Measurements from ENCODE around the gene RPE65. TPM values are rescaled to one million over a fixed set of nuclear protein-coding genes. Genes with fewer than 3 reads are reported as not detected.

RPE65 gene
- total and polyA plus RNA-seq, 2 experiments from 2014 or later: not detected

DNA sequence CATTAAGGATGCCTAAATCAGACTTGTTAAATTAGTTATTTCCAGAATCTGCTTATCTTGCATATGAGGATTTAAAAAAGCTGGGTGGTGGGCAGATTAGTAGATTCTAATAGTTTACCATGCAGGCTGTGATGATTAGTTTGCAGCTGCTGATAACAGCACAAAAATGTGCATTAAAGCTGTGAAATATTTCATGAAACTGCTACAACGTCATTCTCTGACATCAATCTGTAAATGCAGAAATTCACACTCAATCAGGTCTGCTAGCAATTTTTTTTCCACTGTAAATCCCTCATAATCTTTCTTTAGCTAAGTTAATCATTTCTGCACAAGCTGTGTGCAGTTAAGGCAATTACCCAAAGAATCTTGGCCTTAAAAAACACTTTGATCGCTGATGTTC, 9.3 kb upstream of the RPE65 start:
- H3K36me3 Mint-ChIP-seq (ENCODE audit: low read depth): peaks cover 4% of the 10 kb centered on the region; the same call in 2 of the 3 replicates
- H4K20me1 ChIP-seq (replicated peaks; ENCODE audit: insufficient read depth): no peaks in the 10 kb centered on the region
- no peak for DNase-seq (ENCODE audit: low spot score)
- no peaks in the 10 kb centered on the region for H3K36me3 ChIP-seq (ENCODE audit: insufficient read depth)
- H3K4me1 Mint-ChIP-seq: no peaks in the 10 kb centered on the region
- H2AFZ ChIP-seq: no peak overlapping the region
- no peak overlapping the region for H3K27ac Mint-ChIP-seq
- H3K27me3 Mint-ChIP-seq (ENCODE audit: insufficient read depth, low read depth, poor library complexity): no peaks in the 10 kb centered on the region
- H3K4me2 ChIP-seq: no peak overlapping the region
- no peak overlapping the region for H3K4me3 Mint-ChIP-seq
- H3K4me1 ChIP-seq (ENCODE audit: insufficient read depth): no peaks in the 10 kb centered on the region
- ATAC-seq: no peak
- no peak overlapping the region for H3K4me3 ChIP-seq
- peaks cover 6% of the 10 kb centered on the region; the same call in 2 of the 3 replicates for H3K9me3 Mint-ChIP-seq
- H3K27ac ChIP-seq (ENCODE audit: low read depth): no peak overlapping the region
- H3F3A ChIP-seq (replicated peaks; ENCODE audit: low read depth): no peaks in the 10 kb centered on the region
- no peaks in the 10 kb centered on the region for H3K27me3 ChIP-seq (ENCODE audit: insufficient read depth)
- H3K9me2 ChIP-seq (ENCODE audit: insufficient read depth): no peaks in the 10 kb centered on the region; the same call in 1 of the 2 replicates
- no peaks in the 10 kb centered on the region for H3K79me2 ChIP-seq (replicated peaks; ENCODE audit: insufficient read depth)
- TF ChIP-seq ZNF331 (CRISPR knock-in tag; IDR thresholded peaks at IDR 0.05; ENCODE audit: low read depth) (no peak), POLR2AphosphoS5 (IDR thresholded peaks at IDR 0.05; ENCODE audit: low read depth) (no peak), ZNF114 (CRISPR knock-in tag; IDR thresholded peaks at IDR 0.05) (no peak), EZH2phosphoT487 (IDR thresholded peaks at IDR 0.05; ENCODE audit: unreplicated experiment) (no peak), EZH2 (IDR thresholded peaks at IDR 0.05; ENCODE audit: low read depth, unreplicated experiment) (no peak), NANOG (IDR thresholded peaks at IDR 0.05; ENCODE audit: borderline replicate concordance) (no peak), STAT1 (IDR thresholded peaks at IDR 0.05; ENCODE audit: unreplicated experiment) (no peak), JUNB (IDR thresholded peaks at IDR 0.05; ENCODE audit: unreplicated experiment) (no peak), CREB1 (CRISPR knock-in tag; IDR thresholded peaks at IDR 0.05; ENCODE audit: low read depth) (no peak)
- TF ChIP-seq, protein P1, sequence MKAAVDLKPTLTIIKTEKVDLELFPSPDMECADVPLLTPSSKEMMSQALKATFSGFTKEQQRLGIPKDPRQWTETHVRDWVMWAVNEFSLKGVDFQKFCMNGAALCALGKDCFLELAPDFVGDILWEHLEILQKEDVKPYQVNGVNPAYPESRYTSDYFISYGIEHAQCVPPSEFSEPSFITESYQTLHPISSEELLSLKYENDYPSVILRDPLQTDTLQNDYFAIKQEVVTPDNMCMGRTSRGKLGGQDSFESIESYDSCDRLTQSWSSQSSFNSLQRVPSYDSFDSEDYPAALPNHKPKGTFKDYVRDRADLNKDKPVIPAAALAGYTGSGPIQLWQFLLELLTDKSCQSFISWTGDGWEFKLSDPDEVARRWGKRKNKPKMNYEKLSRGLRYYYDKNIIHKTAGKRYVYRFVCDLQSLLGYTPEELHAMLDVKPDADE (IDR thresholded peaks at IDR 0.05): no peak
- TF ChIP-seq, protein P2, sequence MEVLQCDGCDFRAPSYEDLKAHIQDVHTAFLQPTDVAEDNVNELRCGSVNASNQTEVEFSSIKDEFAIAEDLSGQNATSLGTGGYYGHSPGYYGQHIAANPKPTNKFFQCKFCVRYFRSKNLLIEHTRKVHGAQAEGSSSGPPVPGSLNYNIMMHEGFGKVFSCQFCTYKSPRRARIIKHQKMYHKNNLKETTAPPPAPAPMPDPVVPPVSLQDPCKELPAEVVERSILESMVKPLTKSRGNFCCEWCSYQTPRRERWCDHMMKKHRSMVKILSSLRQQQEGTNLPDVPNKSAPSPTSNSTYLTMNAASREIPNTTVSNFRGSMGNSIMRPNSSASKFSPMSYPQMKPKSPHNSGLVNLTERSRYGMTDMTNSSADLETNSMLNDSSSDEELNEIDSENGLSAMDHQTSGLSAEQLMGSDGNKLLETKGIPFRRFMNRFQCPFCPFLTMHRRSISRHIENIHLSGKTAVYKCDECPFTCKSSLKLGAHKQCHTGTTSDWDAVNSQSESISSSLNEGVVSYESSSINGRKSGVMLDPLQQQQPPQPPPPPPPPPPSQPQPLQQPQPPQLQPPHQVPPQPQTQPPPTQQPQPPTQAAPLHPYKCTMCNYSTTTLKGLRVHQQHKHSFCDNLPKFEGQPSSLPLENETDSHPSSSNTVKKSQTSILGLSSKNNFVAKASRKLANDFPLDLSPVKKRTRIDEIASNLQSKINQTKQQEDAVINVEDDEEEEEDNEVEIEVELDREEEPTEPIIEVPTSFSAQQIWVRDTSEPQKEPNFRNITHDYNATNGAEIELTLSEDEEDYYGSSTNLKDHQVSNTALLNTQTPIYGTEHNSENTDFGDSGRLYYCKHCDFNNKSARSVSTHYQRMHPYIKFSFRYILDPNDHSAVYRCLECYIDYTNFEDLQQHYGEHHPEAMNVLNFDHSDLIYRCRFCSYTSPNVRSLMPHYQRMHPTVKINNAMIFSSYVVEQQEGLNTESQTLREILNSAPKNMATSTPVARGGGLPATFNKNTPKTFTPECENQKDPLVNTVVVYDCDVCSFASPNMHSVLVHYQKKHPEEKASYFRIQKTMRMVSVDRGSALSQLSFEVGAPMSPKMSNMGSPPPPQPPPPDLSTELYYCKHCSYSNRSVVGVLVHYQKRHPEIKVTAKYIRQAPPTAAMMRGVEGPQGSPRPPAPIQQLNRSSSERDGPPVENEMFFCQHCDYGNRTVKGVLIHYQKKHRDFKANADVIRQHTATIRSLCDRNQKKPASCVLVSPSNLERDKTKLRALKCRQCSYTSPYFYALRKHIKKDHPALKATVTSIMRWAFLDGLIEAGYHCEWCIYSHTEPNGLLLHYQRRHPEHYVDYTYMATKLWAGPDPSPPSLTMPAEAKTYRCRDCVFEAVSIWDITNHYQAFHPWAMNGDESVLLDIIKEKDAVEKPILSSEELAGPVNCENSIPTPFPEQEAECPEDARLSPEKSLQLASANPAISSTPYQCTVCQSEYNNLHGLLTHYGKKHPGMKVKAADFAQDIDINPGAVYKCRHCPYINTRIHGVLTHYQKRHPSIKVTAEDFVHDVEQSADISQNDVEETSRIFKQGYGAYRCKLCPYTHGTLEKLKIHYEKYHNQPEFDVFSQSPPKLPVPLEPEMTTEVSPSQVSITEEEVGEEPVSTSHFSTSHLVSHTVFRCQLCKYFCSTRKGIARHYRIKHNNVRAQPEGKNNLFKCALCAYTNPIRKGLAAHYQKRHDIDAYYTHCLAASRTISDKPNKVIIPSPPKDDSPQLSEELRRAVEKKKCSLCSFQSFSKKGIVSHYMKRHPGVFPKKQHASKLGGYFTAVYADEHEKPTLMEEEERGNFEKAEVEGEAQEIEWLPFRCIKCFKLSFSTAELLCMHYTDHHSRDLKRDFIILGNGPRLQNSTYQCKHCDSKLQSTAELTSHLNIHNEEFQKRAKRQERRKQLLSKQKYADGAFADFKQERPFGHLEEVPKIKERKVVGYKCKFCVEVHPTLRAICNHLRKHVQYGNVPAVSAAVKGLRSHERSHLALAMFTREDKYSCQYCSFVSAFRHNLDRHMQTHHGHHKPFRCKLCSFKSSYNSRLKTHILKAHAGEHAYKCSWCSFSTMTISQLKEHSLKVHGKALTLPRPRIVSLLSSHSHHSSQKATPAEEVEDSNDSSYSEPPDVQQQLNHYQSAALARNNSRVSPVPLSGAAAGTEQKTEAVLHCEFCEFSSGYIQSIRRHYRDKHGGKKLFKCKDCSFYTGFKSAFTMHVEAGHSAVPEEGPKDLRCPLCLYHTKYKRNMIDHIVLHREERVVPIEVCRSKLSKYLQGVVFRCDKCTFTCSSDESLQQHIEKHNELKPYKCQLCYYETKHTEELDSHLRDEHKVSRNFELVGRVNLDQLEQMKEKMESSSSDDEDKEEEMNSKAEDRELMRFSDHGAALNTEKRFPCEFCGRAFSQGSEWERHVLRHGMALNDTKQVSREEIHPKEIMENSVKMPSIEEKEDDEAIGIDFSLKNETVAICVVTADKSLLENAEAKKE (CRISPR knock-in tag; IDR thresholded peaks at IDR 0.05): no peak
- TF ChIP-seq, protein P3, sequence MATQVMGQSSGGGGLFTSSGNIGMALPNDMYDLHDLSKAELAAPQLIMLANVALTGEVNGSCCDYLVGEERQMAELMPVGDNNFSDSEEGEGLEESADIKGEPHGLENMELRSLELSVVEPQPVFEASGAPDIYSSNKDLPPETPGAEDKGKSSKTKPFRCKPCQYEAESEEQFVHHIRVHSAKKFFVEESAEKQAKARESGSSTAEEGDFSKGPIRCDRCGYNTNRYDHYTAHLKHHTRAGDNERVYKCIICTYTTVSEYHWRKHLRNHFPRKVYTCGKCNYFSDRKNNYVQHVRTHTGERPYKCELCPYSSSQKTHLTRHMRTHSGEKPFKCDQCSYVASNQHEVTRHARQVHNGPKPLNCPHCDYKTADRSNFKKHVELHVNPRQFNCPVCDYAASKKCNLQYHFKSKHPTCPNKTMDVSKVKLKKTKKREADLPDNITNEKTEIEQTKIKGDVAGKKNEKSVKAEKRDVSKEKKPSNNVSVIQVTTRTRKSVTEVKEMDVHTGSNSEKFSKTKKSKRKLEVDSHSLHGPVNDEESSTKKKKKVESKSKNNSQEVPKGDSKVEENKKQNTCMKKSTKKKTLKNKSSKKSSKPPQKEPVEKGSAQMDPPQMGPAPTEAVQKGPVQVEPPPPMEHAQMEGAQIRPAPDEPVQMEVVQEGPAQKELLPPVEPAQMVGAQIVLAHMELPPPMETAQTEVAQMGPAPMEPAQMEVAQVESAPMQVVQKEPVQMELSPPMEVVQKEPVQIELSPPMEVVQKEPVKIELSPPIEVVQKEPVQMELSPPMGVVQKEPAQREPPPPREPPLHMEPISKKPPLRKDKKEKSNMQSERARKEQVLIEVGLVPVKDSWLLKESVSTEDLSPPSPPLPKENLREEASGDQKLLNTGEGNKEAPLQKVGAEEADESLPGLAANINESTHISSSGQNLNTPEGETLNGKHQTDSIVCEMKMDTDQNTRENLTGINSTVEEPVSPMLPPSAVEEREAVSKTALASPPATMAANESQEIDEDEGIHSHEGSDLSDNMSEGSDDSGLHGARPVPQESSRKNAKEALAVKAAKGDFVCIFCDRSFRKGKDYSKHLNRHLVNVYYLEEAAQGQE (IDR thresholded peaks at IDR 0.05; ENCODE audit: unreplicated experiment): no peak
- TF ChIP-seq, protein P4, sequence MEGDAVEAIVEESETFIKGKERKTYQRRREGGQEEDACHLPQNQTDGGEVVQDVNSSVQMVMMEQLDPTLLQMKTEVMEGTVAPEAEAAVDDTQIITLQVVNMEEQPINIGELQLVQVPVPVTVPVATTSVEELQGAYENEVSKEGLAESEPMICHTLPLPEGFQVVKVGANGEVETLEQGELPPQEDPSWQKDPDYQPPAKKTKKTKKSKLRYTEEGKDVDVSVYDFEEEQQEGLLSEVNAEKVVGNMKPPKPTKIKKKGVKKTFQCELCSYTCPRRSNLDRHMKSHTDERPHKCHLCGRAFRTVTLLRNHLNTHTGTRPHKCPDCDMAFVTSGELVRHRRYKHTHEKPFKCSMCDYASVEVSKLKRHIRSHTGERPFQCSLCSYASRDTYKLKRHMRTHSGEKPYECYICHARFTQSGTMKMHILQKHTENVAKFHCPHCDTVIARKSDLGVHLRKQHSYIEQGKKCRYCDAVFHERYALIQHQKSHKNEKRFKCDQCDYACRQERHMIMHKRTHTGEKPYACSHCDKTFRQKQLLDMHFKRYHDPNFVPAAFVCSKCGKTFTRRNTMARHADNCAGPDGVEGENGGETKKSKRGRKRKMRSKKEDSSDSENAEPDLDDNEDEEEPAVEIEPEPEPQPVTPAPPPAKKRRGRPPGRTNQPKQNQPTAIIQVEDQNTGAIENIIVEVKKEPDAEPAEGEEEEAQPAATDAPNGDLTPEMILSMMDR (conservative IDR thresholded peaks at IDR 0.05; ENCODE audit: low read depth in 2 of 2): no peak

All from GM23338 (cell line).